HFFc6 (cell line): ENCODE data around the gene TMCO6. TPM values are rescaled to one million over a fixed set of nuclear protein-coding genes. Genes with fewer than 3 reads are reported as not detected.
"Not testable (repeated sequence)": the region's sequence is repeated elsewhere in the genome, so short reads cannot be mapped to it uniquely, and the experiment has no call there.

ENCODE experiments used
- DNase-seq: peaks from one replicate; pipeline ENCODE4 v3.0.0-alpha.2; 2018
- H3K27ac Mint-ChIP-seq: 2 replicates; pipeline ENCODE4 v1.8.0; 2020; ENCODE audit warnings: mild to moderate bottlenecking, mixed read lengths
- H3K27me3 Mint-ChIP-seq: 2 replicates; pipeline ENCODE4 v1.8.0; 2021; ENCODE audit warnings: mild to moderate bottlenecking, moderate library complexity, mixed read lengths; ENCODE audit not compliant: insufficient read depth
- H3K36me3 Mint-ChIP-seq: 2 replicates; pipeline ENCODE4 v1.8.0; 2021; ENCODE audit warnings: low read depth, mixed read lengths
- H3K4me1 Mint-ChIP-seq: 2 replicates; pipeline ENCODE4 v1.8.0; 2020; ENCODE audit warnings: low read depth, mixed read lengths
- H3K4me3 Mint-ChIP-seq: 2 replicates; pipeline ENCODE4 v1.8.0; 2020; ENCODE audit warnings: mild to moderate bottlenecking, moderate library complexity, mixed read lengths
- H3K9me3 Mint-ChIP-seq: 2 replicates; pipeline ENCODE4 v1.8.0; 2020; ENCODE audit warnings: mild to moderate bottlenecking, mixed read lengths
- total RNA-seq, 6 experiments: library from RNA; stranded (reverse); fragmentation: NEBNext Ultra II Directional; extraction: Animal tissue kit (Norgen Biotek cat#: 25700); gene quantifications; 2 replicates in 1 of 6; 3 replicates in 5 of 6; pipeline ENCODE4 v1.2.3, GENCODE V29; 2021
- TF ChIP-seq, protein P1 (sequence below): fragments of 200-600 bp; sonication (generic); IDR thresholded peaks from 2 replicates; pipeline ENCODE4 v1.5.0; 2021; ENCODE audit warnings: antibody characterized with exemption, mild to moderate bottlenecking

The TMCO6 gene
- total RNA-seq, 6 experiments from 2014 or later, result 3.6 to 7.2 (median 6.1) TPM

- Mint-ChIP-seq H3K27ac (no peak overlapping the region), H3K36me3 (no peaks in the 10 kb centered on the region; the same call in 1 of the 2 replicates), H3K4me1 (peaks cover 36% of the 10 kb centered on the region), H3K27me3 (peaks cover 2% of the 10 kb centered on the region), H3K9me3 (no peaks in the 10 kb centered on the region), H3K4me3 (no peak overlapping the region)
- TF ChIP-seq, protein P1, sequence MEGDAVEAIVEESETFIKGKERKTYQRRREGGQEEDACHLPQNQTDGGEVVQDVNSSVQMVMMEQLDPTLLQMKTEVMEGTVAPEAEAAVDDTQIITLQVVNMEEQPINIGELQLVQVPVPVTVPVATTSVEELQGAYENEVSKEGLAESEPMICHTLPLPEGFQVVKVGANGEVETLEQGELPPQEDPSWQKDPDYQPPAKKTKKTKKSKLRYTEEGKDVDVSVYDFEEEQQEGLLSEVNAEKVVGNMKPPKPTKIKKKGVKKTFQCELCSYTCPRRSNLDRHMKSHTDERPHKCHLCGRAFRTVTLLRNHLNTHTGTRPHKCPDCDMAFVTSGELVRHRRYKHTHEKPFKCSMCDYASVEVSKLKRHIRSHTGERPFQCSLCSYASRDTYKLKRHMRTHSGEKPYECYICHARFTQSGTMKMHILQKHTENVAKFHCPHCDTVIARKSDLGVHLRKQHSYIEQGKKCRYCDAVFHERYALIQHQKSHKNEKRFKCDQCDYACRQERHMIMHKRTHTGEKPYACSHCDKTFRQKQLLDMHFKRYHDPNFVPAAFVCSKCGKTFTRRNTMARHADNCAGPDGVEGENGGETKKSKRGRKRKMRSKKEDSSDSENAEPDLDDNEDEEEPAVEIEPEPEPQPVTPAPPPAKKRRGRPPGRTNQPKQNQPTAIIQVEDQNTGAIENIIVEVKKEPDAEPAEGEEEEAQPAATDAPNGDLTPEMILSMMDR, result no peak
- no peak for DNase-seq
Observed at GRCh38 chr5:140634103-140634502, 5.1 kb upstream of the TMCO6 start.

GRCh38 chr5:140635291-140636257, 3.7 kb upstream of the TMCO6 start:
- no peak overlapping the region for H3K27ac Mint-ChIP-seq
- peaks cover 42% of the 10 kb centered on the region for H3K4me1 Mint-ChIP-seq
- H3K9me3 Mint-ChIP-seq, result no peaks in the 10 kb centered on the region
- H3K36me3 Mint-ChIP-seq, result no peaks in the 10 kb centered on the region; the same call in 1 of the 2 replicates
- DNase-seq, result no peak
- peaks cover 2% of the 10 kb centered on the region for H3K27me3 Mint-ChIP-seq
- TF ChIP-seq, protein P1, result peak; percentile 19; the same call in 1 of the 2 replicates
- no peak overlapping the region for H3K4me3 Mint-ChIP-seq

DNA sequence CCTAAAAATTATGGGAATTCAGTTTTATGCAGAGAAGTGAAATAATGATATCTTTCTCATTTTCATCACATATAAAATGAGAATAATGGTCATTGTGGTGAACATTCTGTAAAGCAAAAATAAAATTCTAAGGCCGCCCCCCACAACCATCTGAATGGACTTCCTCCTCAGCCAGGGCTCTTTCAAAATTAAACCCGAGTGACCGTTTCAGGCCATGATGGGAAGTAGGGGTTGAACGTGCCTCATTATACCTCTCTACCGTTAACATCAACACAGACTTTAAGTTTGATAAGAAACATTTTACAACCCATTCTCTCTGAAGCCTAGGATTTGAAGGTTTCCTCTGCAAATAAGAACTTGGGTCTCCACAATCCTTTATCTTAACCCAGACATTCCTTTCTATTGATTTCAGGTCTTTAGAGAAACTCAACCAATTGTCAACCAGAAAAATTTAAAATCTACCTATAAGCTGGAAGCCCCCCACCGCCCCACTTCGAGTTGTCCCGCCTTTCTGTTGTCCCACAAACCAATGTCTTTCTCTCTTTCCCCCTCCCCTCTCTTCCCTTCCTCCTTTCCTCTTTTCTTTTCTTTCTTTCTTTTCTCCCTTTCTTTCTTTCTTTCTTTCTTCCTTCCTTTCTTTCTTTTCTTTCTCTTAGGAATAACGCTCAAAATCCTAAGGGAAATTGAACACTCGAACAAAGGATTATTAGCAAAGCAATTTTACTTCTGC, 1.7 kb upstream of the TMCO6 start:
- peaks cover 38% of the 10 kb centered on the region for H3K4me1 Mint-ChIP-seq
- H3K27ac Mint-ChIP-seq, result no peak overlapping the region
- no peak overlapping the region; the same call in 1 of the 2 replicates for H3K4me3 Mint-ChIP-seq

GRCh38 chr5:140638898-140639147, 428 bp upstream of the TMCO6 start:
- not testable (repeated sequence) for H3K27me3 Mint-ChIP-seq, DNase-seq, H3K9me3 Mint-ChIP-seq, H3K36me3 Mint-ChIP-seq
- Mint-ChIP-seq H3K4me3 (peak overlapping the region; percentile 90), H3K4me1 (peaks cover 26% of the 10 kb centered on the region), H3K27ac (peak overlapping the region; percentile 84)

More for the DNA sequence above, 1.7 kb upstream of the TMCO6 start:
- TF ChIP-seq, protein P1, result no peak
- no peak for DNase-seq
- peaks cover 3% of the 10 kb centered on the region for H3K27me3 Mint-ChIP-seq
- no peaks in the 10 kb centered on the region; the same call in 1 of the 2 replicates for H3K36me3 Mint-ChIP-seq
- H3K9me3 Mint-ChIP-seq, result no peaks in the 10 kb centered on the region

DNA sequence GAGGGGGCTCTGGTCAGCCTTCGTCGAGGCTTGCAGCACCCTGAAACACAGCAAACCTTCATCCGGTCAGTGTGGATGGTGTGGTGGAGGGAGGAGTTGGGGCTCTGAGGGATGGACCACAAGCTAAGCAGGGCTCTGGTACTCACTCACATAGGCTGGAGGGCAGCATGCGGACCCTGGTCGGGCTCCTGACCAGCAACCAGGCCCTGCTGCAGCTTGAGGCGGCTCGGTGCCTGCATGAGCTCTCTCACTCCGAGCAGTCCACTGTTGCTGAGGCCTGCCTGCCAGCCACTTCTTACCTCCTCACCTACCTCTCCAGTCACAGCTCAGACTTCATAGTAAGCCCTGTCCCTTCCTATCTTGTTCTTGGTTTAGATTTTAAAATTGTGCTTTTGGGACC, 2.5 kb downstream of the TMCO6 start:
- Mint-ChIP-seq H3K4me1 (peaks cover 37% of the 10 kb centered on the region), H3K27me3 (peaks cover 3% of the 10 kb centered on the region), H3K27ac (no peak overlapping the region), H3K4me3 (no peak overlapping the region), H3K36me3 (peaks cover 13% of the 10 kb centered on the region), H3K9me3 (no peaks in the 10 kb centered on the region)
- DNase-seq, result no peak
- TF ChIP-seq, protein P1, result no peak

DNA sequence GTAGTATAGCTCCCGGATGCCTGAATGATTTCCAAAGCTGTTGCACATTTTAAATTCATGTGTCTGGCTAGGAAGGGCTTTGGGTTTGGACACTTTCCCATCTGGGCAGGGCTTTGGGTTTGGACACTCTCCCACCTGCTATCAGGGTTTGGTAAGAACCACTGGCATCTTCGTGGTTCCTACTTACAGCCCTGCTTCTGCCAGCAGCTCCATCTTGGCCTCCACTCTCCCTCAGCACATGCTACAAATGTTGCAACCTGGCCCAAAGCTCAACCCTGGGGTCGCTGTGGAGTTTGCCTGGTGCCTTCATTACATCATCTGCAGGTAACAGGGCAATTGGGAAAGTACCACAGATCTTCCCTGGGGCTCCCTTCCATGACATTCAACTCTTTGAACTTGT, 3.5 kb downstream of the TMCO6 start:
- no peak for DNase-seq
- no peak overlapping the region for H3K4me3 Mint-ChIP-seq
- no peak overlapping the region for H3K27ac Mint-ChIP-seq
- peaks cover 15% of the 10 kb centered on the region for H3K36me3 Mint-ChIP-seq
- H3K9me3 Mint-ChIP-seq, result no peaks in the 10 kb centered on the region
- H3K27me3 Mint-ChIP-seq, result peaks cover 5% of the 10 kb centered on the region
- TF ChIP-seq, protein P1, result no peak
- H3K4me1 Mint-ChIP-seq, result peaks cover 37% of the 10 kb centered on the region
